ENCODE results near the gene ZNF850.

Gene ZNF850

GRCh38 chr19:36772311-36773222 is at the start of gene ZNF850 (continued):
- TF ChIP-seq PRDM4 (tag by site-specific recombination; IDR thresholded peaks at IDR 0.05) (no peak; the same call in 1 of the 2 replicates), ZNF394 (tag by site-specific recombination; IDR thresholded peaks at IDR 0.05; ENCODE audit: borderline replicate concordance) (peak; percentile 23; the same call in 1 of the 2 replicates), ZNF324 (tag by site-specific recombination; IDR thresholded peaks at IDR 0.05) (peak; percentile 93; the same call in 1 of the 2 replicates), ZNF24 (tag by site-specific recombination; IDR thresholded peaks at IDR 0.05) (0 out of 2 replicates have a peak, but pooled peaks have one; percentile 26), ZNF544 (tag by site-specific recombination; IDR thresholded peaks at IDR 0.05) (no peak), AEBP2 (tag by site-specific recombination; IDR thresholded peaks at IDR 0.05; ENCODE audit: borderline replicate concordance) (no peak; the same call in 1 of the 2 replicates), GLI2 (tag by site-specific recombination; IDR thresholded peaks at IDR 0.05; ENCODE audit: borderline replicate concordance, low read depth) (no peak), ZNF660 (tag by site-specific recombination; IDR thresholded peaks at IDR 0.05) (peak; percentile 90), SP3 (tag by site-specific recombination; IDR thresholded peaks at IDR 0.05) (peak; percentile 71), TRIM28 (IDR thresholded peaks at IDR 0.05; ENCODE audit: borderline replicate concordance, low read length) (no peak), ZBTB21 (tag by site-specific recombination; IDR thresholded peaks at IDR 0.05) (peak; percentile 19), MEIS1 (CRISPR knock-in tag; IDR thresholded peaks at IDR 0.05; ENCODE audit: borderline replicate concordance) (no peak), ZNF18 (tag by site-specific recombination; IDR thresholded peaks at IDR 0.05) (peak; percentile 78), ZNF558 (tag by site-specific recombination; IDR thresholded peaks at IDR 0.05) (peak; percentile 57; the same call in 1 of the 2 replicates), ZNF157 (tag by site-specific recombination; IDR thresholded peaks at IDR 0.05) (peak; percentile 55), ZNF610 (tag by site-specific recombination; IDR thresholded peaks at IDR 0.05; ENCODE audit: borderline replicate concordance) (peak; percentile 52), IKZF3 (tag by site-specific recombination; IDR thresholded peaks at IDR 0.05) (0 out of 2 replicates have a peak, but pooled peaks have one; percentile 53), RBAK (tag by site-specific recombination; IDR thresholded peaks at IDR 0.05) (no peak), TSHZ1 (tag by site-specific recombination; IDR thresholded peaks at IDR 0.05; ENCODE audit: borderline replicate concordance) (peak; percentile 36; the same call in 1 of the 2 replicates), ZNF677 (tag by site-specific recombination; IDR thresholded peaks at IDR 0.05) (no peak), ZNF707 (tag by site-specific recombination; IDR thresholded peaks at IDR 0.05) (peak; percentile 57; the same call in 1 of the 2 replicates), CTCF (tag by site-specific recombination; IDR thresholded peaks at IDR 0.05) (peak; percentile 50)

Measured in HEK293 (cell line).